Astrocyte of the cerebellum (primary cell): Measurements from ENCODE around the gene ANKRD49.

ENCODE experiments used
- DNase-seq: peaks from one replicate; pipeline ENCODE4 v3.0.0-alpha.2; 2011; ENCODE audit warnings: low read depth
- H3K4me3 ChIP-seq: 2 replicates; pipeline ENCODE4 v1.5.1; 2011; ENCODE audit warnings: mild to moderate bottlenecking, low read depth, low read length, moderate library complexity
- CTCF ChIP-seq: IDR thresholded peaks from 2 replicates; pipeline ENCODE4 v1.5.1; 2012; ENCODE audit warnings: low read length, low read depth, moderate library complexity, mild to moderate bottlenecking; ENCODE audit errors: missing control alignments
- in situ Hi-C: cut with HindIII; loops from 2 replicates; pipeline ENCODE4 v1.10.0; 2017; ENCODE audit warnings: low sequenced_read_pairs

ANKRD49 gene

GRCh38 chr11:94546886-94547285 is 53.1 kb downstream of the ANKRD49 start:
- no peak for DNase-seq
- TF ChIP-seq CTCF = no peak
- in situ Hi-C loops = no loop called here
- no peak overlapping the region for H3K4me3 ChIP-seq

- no peak overlapping the region for H3K4me3 ChIP-seq
- in situ Hi-C loops = no loop called here
- TF ChIP-seq CTCF = no peak
- DNase-seq = no peak
Observed at GRCh38 chr11:94549146-94549545, 55.4 kb downstream of the ANKRD49 start.
